ENCODE results near the gene AFF3. TPM values are rescaled to one million over a fixed set of nuclear protein-coding genes. Genes with fewer than 3 reads are reported as not detected.

Gene AFF3
- total RNA-seq, 1 experiment from 2014 or later, result 0.05 TPM

DNA sequence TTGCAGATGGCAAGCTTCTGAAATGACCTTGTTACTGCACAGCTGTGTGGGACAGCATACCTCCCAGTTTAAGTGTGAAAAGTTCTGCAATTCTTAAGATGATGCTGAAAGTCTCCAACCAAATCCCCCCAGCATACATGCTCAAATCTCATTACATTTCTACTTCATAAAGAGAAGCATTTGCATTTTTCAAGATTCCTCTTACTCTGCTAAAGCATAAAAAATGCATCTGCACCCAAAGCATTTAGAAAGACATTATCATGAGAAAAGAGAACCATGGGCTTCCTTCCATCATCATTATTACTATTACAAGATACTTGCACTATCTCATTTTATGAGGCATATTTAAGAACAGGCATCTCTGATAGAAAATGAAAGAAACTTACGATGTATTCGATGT is 415.7 kb downstream of the AFF3 start:
- POLR2A ChIA-PET, result no interaction called here
- Histone ChIP-seq H3K36me3 (ENCODE audit: control insufficient read depth, insufficient read depth, low read length) (no peaks in the 10 kb centered on the region), H3K9me3 (peaks cover 1% of the 10 kb centered on the region; the same call in 1 of the 2 replicates), H3K27me3 (replicated peaks; ENCODE audit: control insufficient read depth, insufficient read depth, low read length) (no peaks in the 10 kb centered on the region), H3K4me3 (ENCODE audit: low read depth, low read length) (no peak overlapping the region), H3K4me1 (no peaks in the 10 kb centered on the region)
- H3K36me3 Mint-ChIP-seq (ENCODE audit: insufficient read depth, unreplicated experiment), result no peaks in the 10 kb centered on the region
- CTCF ChIA-PET, result no interaction called here
- H3K27ac Mint-ChIP-seq (ENCODE audit: unreplicated experiment), result no peak overlapping the region
- H3K4me3 Mint-ChIP-seq (ENCODE audit: unreplicated experiment), result no peak overlapping the region
- no TSS peak for BruUV-seq (replicated peaks)
- DNase-seq, result no peak
- H3K9me3 Mint-ChIP-seq (ENCODE audit: unreplicated experiment), result peaks cover 20% of the 10 kb centered on the region
- no peaks in the 10 kb centered on the region for H3K27me3 Mint-ChIP-seq (ENCODE audit: insufficient read depth, unreplicated experiment)
- H3K4me1 Mint-ChIP-seq (ENCODE audit: low read depth, unreplicated experiment), result no peaks in the 10 kb centered on the region
- TF ChIP-seq, protein P1, sequence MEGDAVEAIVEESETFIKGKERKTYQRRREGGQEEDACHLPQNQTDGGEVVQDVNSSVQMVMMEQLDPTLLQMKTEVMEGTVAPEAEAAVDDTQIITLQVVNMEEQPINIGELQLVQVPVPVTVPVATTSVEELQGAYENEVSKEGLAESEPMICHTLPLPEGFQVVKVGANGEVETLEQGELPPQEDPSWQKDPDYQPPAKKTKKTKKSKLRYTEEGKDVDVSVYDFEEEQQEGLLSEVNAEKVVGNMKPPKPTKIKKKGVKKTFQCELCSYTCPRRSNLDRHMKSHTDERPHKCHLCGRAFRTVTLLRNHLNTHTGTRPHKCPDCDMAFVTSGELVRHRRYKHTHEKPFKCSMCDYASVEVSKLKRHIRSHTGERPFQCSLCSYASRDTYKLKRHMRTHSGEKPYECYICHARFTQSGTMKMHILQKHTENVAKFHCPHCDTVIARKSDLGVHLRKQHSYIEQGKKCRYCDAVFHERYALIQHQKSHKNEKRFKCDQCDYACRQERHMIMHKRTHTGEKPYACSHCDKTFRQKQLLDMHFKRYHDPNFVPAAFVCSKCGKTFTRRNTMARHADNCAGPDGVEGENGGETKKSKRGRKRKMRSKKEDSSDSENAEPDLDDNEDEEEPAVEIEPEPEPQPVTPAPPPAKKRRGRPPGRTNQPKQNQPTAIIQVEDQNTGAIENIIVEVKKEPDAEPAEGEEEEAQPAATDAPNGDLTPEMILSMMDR (IDR thresholded peaks at IDR 0.05; ENCODE audit: insufficient read depth in 1 of 2, low read depth in 1 of 2, low read length in 1 of 2, severe bottlenecking in 1 of 2, unreplicated experiment in 1 of 2), result no peak
- intact Hi-C loops (cut with micrococcal nuclease; ENCODE audit: unreplicated experiment), result loop anchor here (10.0 kb wide), 1 partner anchor 518 kb away; no protein-coding TSS in a partner anchor

DNA sequence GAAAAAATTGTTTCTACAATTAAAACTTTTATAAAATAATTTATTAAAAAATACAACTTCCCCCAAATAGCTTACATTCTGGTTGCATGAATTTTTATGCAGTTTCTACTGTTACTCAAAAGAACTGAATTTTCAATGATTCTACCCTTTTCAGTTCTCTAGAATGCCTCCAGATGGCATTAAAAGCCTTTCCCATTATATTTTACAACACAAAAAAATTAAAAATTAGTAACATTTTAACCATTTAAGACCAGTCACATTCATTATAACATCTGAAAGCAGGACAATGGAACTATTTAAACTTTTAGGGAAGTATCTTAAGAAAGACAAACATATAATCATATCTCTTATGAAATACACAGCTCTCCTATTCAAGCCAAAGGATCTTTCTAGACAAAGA is 416.6 kb downstream of the AFF3 start:
- intact Hi-C loops (cut with micrococcal nuclease; ENCODE audit: unreplicated experiment), result loop anchor here (10.0 kb wide), 1 partner anchor 519 kb away; no protein-coding TSS in a partner anchor
- ChIA-PET CTCF (no interaction called here), POLR2A (no interaction called here)
- no peaks in the 10 kb centered on the region for H3K27me3 Mint-ChIP-seq (ENCODE audit: insufficient read depth, unreplicated experiment)
- Histone ChIP-seq H3K4me3 (ENCODE audit: low read depth, low read length) (no peak overlapping the region), H3K36me3 (ENCODE audit: control insufficient read depth, insufficient read depth, low read length) (no peaks in the 10 kb centered on the region), H3K4me1 (no peaks in the 10 kb centered on the region), H3K9me3 (peaks cover 3% of the 10 kb centered on the region; the same call in 1 of the 2 replicates), H3K27me3 (replicated peaks; ENCODE audit: control insufficient read depth, insufficient read depth, low read length) (no peaks in the 10 kb centered on the region)
- H3K36me3 Mint-ChIP-seq (ENCODE audit: insufficient read depth, unreplicated experiment), result no peaks in the 10 kb centered on the region
- no peaks in the 10 kb centered on the region for H3K4me1 Mint-ChIP-seq (ENCODE audit: low read depth, unreplicated experiment)
- TF ChIP-seq, protein P1 (IDR thresholded peaks at IDR 0.05; ENCODE audit: insufficient read depth in 1 of 2, low read depth in 1 of 2, low read length in 1 of 2, severe bottlenecking in 1 of 2, unreplicated experiment in 1 of 2), result peak in 1 of 2 experiments; percentile 21
- BruUV-seq (replicated peaks), result no TSS peak
- no peak overlapping the region for H3K27ac Mint-ChIP-seq (ENCODE audit: unreplicated experiment)
- H3K9me3 Mint-ChIP-seq (ENCODE audit: unreplicated experiment), result peaks cover 29% of the 10 kb centered on the region
- H3K4me3 Mint-ChIP-seq (ENCODE audit: unreplicated experiment), result no peak overlapping the region
- DNase-seq, result no peak

DNA sequence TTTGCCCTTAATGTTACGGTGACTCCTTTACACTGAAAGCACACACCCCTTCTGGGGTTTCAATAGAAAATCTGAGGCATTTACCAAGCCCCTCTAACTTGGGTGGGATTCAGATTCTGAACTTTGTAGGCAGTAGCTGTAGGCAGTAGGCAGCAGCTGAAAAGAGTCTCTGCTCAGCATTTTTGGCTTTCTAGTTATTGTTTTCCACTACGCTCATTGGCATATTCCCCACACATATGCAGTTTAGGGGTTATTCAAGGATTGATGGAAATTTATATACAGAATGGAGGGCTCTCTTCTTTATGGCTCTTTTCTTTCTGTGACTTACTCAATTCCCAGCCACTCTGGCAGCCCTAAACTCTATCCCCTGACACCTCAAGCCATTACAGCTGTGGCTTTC is 419.9 kb downstream of the AFF3 start:
- ChIA-PET CTCF (no interaction called here), POLR2A (no interaction called here)
- no peak overlapping the region for H3K4me3 ChIP-seq (ENCODE audit: low read depth, low read length)
- no peaks in the 10 kb centered on the region for H3K27me3 Mint-ChIP-seq (ENCODE audit: insufficient read depth, unreplicated experiment)
- intact Hi-C loops (cut with micrococcal nuclease; ENCODE audit: unreplicated experiment), result loop anchor here (10.0 kb wide), 1 partner anchor 522 kb away; no protein-coding TSS in a partner anchor
- H3K9me3 Mint-ChIP-seq (ENCODE audit: unreplicated experiment), result peaks cover 32% of the 10 kb centered on the region
- no peak overlapping the region for H3K27ac Mint-ChIP-seq (ENCODE audit: unreplicated experiment)
- TF ChIP-seq, protein P1 (IDR thresholded peaks at IDR 0.05; ENCODE audit: insufficient read depth in 1 of 2, low read depth in 1 of 2, low read length in 1 of 2, severe bottlenecking in 1 of 2, unreplicated experiment in 1 of 2), result no peak
- H3K4me1 ChIP-seq, result no peaks in the 10 kb centered on the region
- H3K36me3 Mint-ChIP-seq (ENCODE audit: insufficient read depth, unreplicated experiment), result no peaks in the 10 kb centered on the region
- no peak overlapping the region for H3K4me3 Mint-ChIP-seq (ENCODE audit: unreplicated experiment)
- no peaks in the 10 kb centered on the region for H3K27me3 ChIP-seq (replicated peaks; ENCODE audit: control insufficient read depth, insufficient read depth, low read length)
- DNase-seq, result no peak
- H3K4me1 Mint-ChIP-seq (ENCODE audit: low read depth, unreplicated experiment), result no peaks in the 10 kb centered on the region
- no TSS peak for BruUV-seq (replicated peaks)
- peaks cover 3% of the 10 kb centered on the region; the same call in 1 of the 2 replicates for H3K9me3 ChIP-seq
- H3K36me3 ChIP-seq (ENCODE audit: control insufficient read depth, insufficient read depth, low read length), result no peaks in the 10 kb centered on the region
